Breast epithelium (tissue), 3 donors: ENCODE results near the gene PRKN.
"Not testable (repeated sequence)": the region's sequence is repeated elsewhere in the genome, so short reads cannot be mapped to it uniquely, and the experiment has no call there.

Experiments
- CTCF ChIP-seq, 3 donors: fragments of 450-650 bp; IDR thresholded peaks; one replicate each; pipeline ENCODE4 v1.5.1; 2016 to 2017; ENCODE audit warnings: antibody characterized with exemption in 3 of 3, mild to moderate bottlenecking in 3 of 3, moderate library complexity in 3 of 3
- POLR2A ChIP-seq: fragments of 450-650 bp; IDR thresholded peaks from one replicate; pipeline ENCODE4 v1.6.1; 2016; ENCODE audit warnings: antibody characterized with exemption, mild to moderate bottlenecking, moderate library complexity
- POLR2AphosphoS5 ChIP-seq, 3 donors: sonication (generic); formaldehyde crosslinking; IDR thresholded peaks; one replicate each; pipeline ENCODE4 v1.6.1; 2017; ENCODE audit warnings: antibody characterized with exemption in 3 of 3

DNA sequence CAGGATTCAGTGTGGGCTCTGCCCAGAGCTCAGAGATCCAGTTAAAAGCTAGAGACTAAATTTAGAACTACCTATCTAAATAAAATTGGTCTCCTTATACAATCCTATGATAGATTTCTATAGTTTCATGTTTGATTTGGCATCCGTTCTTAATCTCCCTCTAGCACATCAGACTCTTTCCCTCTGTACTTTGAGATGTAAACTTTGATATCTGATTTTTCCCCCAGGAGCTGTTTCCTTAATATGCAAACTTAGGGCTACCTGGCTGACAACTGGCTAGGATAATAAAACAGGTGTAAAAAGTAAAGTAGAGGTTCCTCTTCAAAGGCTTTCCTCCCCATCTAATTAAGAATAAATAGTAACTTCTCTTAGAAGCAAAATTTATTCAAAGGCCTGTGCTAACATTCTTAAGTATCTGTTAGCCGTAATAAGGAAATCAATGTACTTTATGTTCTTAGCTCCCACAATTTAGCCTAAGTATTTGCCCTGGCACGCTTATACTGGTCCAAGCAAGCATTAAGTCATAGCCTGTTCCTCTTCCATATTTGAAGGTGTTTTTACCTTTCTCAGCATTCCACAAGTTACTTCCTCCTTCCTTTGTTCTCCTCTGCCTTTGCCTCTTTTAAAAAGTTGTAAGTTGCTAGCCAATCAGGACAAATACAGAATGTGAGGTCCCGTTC is 1396.0 kb downstream of the PRKN start:
- not testable (repeated sequence) for TF ChIP-seq CTCF (IDR thresholded peaks at IDR 0.05); POLR2A; POLR2AphosphoS5 (IDR thresholded peaks at IDR 0.05)
